HG02759 (cell line): Measurements from ENCODE around the gene RAB40B.

Experiments used
- ATAC-seq: cut with Tn5 transposase; IDR thresholded peaks from one replicate; pipeline ENCODE4 v1.9.1; 2021; ENCODE audit warnings: mild to moderate bottlenecking, moderate library complexity; ENCODE audit not compliant: unreplicated experiment

Gene RAB40B

DNA sequence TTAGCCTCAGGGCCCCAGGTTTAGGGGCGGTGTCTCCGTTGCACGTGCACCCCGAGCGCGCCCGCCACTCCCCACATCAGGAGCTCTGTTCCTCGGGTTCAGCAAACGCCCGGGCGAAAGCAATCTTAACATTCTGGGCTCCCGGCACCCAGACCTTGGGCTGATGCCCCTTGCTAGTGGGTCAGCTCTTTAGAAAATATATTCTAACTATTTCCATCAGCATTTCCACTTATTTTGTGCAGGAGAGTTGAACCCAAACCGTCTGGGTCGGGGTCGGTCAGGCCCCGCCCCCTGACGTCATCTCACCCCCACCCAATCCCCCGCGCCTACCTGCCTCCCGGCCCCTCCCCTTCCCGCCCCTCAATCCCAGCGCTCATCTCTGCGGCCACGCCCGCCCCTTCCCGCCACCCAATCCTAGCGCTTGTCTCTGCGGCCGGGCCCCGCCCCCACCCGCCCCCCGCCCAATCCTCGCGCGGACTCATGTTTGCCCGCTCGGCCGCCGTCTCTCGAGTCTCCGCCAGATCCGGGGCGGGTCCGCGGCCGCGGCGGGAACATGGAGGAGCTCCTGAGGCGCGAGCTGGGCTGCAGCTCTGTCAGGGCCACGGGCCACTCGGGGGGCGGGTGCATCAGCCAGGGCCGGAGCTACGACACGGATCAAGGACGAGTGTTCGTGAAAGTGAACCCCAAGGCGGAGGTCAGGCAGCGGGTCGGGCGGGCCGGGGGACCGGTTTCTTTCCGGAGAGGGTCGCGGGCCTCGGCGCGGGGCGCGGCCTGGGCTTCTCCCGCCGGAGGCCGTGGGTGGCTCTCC, 17.9 kb upstream of the RAB40B start, which contains the start of gene FN3KRP:
TSS of gene FN3KRP (plus strand) at position 504 of the 808 bp plus-strand sequence. CDS start at position 554, 50 bp downstream.
- ATAC-seq: peak; percentile 74

DNA sequence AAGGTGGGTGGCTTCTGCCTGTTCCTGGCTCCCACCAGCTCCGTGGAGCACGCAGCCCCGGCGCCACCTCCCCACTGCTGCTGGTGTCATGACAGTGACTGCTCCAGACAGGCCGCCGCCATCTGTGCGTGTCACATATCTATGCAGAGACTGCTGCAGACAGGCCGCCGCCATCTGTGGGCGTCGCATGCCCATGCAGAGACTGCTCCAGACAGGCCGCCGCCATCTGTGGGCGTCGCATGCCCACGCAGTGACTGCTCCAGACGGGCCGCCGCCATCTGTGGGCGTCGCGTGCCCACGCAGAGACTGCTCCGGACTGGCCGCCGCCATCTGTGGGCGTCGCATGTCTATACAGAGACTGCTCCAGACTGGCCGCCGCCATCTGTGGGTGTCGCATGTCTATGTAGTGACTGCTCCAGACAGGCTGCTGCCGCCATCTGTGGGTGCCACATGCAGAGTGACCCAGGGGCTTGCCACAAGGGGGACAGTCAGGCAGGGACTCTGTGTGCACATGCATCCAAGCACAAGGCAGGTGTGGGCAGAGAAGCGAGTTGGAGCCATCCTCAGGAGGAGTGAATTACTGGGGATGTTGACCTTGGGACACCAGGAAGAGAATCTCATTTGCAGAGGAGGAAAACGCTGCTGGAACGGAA, 14.7 kb upstream of the RAB40B start:
- no peak for ATAC-seq

GRCh38 chr17:82710499-82711232, 12.2 kb upstream of the RAB40B start:
- no peak for ATAC-seq

DNA sequence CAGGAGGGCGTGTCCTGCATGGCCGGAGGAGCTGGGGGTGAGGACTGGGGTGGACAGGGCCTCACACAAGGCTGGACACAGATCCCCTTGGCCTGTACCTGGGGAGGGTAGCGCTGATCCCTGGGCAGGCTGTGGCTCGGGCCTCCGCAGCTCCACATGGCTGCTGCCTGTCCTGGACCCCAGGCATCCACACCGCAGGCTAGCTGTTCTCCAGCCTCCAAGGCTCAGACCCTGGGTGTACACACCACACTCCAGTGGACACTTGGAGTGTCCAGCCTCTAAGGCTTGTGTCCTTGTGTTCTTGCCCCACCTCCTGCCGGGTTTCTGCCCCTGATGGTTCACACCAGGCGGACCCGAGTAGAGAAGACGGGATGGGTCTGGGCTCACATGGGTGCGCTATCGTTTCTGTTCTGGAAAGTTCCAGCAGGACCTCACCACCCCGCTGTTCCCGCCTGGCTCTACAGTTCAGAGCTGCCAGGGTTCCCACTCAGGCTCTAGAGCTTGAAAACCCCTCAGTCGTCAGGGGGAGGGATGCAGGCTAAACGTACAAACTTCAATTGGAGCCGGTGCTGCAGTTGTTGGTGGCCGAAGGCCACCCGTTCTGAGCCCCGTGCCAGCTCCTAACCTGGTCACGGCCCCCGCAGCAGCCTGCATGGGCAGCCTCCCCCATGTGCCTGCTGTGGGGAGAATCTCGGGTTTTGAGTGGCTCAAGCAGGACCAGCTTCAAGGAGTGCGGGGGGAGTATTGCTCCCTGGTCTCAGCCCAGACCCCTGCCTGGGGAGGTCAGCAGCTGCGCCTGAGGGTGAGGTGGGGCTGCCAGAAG, 11.4 kb upstream of the RAB40B start:
- ATAC-seq: no peak

DNA sequence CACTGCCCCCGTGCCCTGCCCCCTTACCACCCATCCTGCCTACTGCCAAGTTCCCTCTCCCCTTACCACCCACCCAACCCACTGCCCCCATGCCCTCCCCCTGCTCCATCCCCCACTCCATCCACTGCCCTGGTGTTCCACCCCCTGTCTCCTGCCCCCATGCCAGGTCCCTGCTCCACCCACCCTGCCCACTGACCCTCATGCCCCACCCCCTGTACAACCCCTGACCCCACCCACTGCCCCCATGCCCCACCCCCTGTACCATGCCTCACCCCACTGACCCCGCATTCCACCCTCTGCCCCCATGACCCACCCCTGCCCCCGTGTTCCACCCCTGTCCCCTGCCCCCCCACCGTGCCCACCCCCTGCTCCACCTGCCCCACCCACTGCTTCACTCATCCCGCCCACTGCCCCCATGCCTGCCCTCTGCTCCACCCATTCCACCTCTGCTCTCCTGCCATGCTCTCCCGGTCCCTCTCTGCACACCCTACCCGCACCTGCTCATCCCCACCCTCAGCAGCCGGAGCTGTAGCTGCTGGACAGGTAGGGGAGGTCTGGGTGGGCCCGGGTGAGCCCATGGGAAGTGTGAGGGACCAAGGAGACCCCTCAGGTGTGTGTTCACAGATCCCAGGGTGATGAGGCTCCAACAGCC, 10.7 kb upstream of the RAB40B start:
- ATAC-seq: no peak

- ATAC-seq: no peak
Measured at GRCh38 chr17:82705756-82706155, 7.3 kb upstream of the RAB40B start.

DNA sequence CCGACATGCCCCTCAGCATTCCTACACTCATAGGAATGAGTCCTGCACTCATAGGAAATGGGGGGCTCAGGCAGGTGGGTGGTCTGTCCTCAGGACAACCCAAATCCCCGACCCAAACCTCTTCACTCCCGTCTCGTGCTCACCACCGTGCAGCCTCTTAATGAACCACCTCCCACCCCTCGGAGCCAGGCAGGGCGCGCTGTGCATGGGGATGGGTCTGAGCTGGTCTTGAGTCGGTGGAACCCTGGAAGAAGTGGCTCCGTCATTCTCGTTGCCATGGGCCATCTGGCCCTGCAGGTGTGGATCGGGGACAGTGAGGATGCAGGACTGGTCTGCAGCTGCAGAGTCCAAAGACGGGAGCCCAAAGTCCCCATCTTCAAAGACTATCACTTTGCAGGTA, 6.4 kb upstream of the RAB40B start:
- no peak for ATAC-seq

DNA sequence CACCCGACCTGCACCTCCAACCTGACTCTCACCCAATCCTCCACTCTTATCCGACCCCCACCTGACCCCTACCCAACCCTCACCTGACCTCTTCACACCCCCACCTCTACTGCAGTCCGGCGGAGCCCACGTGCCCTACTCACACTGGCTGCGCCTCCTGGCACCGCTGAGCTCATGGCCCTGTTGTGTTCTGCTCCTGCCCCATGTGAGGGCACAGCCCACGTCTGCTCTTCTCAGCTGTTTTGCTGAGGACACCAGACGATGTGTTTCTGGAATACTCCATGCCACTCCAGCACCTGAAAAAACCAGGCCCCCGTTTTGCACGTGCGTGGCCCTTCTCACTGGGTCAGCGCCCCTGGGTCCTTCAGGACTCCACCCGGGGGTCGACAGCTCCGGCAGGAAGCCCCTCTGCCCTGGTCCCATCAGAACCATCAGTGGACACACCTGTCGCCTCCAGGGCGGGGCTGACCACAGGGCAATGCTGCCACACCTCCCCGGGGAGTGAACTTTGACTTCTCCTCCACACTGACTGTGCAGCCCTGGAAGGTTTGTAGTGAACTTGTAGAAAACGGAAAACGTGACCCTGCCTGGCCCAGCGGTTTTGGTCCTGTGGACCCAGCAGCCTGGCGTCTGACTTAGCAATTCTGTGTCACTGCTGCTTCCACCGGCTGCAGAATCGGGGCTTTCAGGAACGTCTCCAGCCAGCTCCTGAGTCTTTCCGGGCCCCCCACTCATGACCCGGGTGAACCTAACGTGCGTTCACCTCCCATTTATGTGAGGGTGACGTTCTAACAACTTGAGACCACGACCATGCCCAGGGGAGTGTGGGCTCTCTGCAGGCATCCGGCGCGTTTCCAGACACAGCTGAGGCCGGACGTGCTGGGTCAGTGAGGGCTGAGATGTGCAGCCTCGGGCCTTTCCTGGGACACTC, 5.7 kb upstream of the RAB40B start:
- ATAC-seq: no peak

- no peak for ATAC-seq
Measured at GRCh38 chr17:82703036-82703745, 4.7 kb upstream of the RAB40B start.

DNA sequence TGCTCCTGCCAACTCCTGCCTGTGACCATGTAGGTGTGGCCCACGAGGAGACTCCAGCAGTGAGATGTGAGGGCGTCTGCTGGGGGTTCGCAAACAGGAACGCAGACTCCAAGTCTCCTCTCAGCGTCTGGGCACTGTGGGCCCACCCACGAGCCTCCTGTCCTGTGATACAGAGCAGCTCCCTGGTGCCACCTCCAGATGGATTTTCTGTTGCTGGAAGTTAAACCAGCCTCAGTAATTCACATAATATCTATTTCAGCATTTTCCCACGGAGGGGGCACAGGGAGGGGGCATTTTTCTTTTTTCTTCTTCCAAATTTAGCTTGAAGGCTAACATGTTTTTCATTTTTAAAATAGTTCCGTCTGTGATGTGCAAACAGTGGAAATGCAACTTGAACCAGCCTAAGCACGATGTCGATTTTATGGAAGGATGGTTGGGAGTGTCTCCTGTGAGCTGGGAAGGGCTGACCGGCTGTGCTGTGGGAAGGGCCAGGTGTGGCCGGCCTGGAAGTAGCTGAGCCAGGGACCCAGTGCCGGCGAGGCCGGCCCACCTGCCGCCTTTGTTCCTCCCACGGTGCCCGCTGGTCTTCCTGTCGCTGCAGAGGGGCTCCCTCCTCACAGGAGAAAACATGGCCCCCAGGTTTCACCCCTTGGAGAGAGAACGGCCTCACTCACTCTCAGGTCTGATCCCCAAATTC, 3.9 kb upstream of the RAB40B start:
- no peak for ATAC-seq

GRCh38 chr17:82699551-82699950, 1.1 kb upstream of the RAB40B start:
- ATAC-seq: no peak

- ATAC-seq: no peak
Measured at GRCh38 chr17:82698974-82699442, 510 bp upstream of the RAB40B start.

GRCh38 chr17:82697808-82698064, 762 bp downstream of the RAB40B start:
- no peak for ATAC-seq

DNA sequence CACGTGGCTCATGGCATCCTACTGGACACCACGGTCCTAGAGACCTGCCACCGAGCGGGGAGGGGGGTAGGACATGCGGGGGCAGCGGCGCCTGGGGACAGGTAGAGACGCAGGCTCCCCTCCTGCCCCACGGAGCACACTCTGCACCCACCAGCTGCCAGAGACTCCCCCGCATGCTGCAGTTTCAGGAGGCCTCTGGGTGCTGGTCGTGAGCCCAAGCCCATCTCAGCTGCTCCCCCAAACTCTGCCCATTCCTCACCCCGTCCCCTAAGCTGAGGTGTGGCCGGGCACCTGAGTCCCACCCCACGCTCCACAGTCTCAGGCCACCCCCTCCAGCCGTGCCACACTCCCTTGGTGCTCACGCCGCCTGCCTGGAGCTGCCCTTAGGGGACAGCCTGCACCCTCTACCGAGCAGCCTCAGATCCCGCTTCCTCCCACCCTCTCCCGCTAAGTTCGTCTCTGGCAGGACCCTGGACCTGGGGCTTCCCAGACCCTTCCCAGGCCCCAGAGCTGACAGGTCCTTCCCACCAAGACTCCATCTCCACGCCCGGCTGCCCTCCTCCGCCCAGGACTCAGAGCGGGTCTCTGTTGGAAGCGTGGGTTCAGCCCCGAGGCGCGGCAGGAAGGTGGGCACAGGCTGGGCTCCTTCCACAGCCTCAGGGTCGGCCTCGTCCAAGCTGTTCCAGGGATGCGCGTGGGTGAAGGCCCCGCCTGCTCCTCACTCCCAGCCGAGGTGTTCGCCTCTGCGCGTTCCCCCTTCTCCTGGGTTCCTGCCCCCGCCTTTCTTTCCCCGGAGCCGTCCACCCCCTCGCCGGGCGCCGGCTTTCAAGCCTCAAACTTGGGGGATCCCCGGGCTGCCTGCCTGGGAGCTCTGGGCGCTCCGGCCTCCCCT, 1.3 kb downstream of the RAB40B start:
- ATAC-seq: no peak

GRCh38 chr17:82696259-82696658, 2.2 kb downstream of the RAB40B start:
- no peak for ATAC-seq

GRCh38 chr17:82694647-82695046, 3.9 kb downstream of the RAB40B start:
- ATAC-seq: no peak

GRCh38 chr17:82693168-82693867, 5.2 kb downstream of the RAB40B start:
- no peak for ATAC-seq
